A549 treated with RU486 at 1 μM for 4 hours (cell line): ENCODE results near the gene RASGRF2. TPM values are rescaled to one million over a fixed set of nuclear protein-coding genes. Genes with fewer than 3 reads are reported as not detected.

Source experiments
- total RNA-seq: library from RNA; stranded (reverse); fragments of 200-300 nt; extraction: Qiagen RNA extraction; gene quantifications from 5 replicates; pipeline ENCODE4 v1.2.3, GENCODE V29; 2022; ENCODE audit warnings: low read depth

Gene RASGRF2
- total RNA-seq = 1.8 to 2.5 TPM (median 2.1 TPM) in 5 replicates

GRCh38 chr5:80959768-80960442 is at the start of gene RASGRF2:
Gene RASGRF2, plus strand, starts transcription at chr5:80960363. Its CDS starts 376 bp downstream, at chr5:80960739.

GRCh38 chr5:81233080-81233634 is 273.0 kb downstream of the RASGRF2 start, which contains the start of gene CKMT2:
Gene CKMT2, plus strand, starts transcription at chr5:81233322. Its CDS starts 17,811 bp downstream, at chr5:81251133.

